H1 (cell line): ENCODE measurements around the gene CENPM.

Experiments
- CREB1 ChIP-seq: IDR thresholded peaks from 2 replicates; pipeline ENCODE4 v1.6.1; 2012; ENCODE audit warnings: inconsistent platforms
- RBBP5 ChIP-seq: IDR thresholded peaks from 2 replicates; pipeline ENCODE4 v1.7.1; 2012; ENCODE audit warnings: low read depth, mild to moderate bottlenecking, inconsistent platforms, low read length, moderate library complexity, borderline replicate concordance
- TAF7 ChIP-seq: optimal IDR thresholded peaks from 2 replicates; pipeline ENCODE3; 2011; ENCODE audit warnings: low read depth, mild to moderate bottlenecking, inconsistent platforms, low read length, moderate library complexity, borderline replicate concordance

DNA sequence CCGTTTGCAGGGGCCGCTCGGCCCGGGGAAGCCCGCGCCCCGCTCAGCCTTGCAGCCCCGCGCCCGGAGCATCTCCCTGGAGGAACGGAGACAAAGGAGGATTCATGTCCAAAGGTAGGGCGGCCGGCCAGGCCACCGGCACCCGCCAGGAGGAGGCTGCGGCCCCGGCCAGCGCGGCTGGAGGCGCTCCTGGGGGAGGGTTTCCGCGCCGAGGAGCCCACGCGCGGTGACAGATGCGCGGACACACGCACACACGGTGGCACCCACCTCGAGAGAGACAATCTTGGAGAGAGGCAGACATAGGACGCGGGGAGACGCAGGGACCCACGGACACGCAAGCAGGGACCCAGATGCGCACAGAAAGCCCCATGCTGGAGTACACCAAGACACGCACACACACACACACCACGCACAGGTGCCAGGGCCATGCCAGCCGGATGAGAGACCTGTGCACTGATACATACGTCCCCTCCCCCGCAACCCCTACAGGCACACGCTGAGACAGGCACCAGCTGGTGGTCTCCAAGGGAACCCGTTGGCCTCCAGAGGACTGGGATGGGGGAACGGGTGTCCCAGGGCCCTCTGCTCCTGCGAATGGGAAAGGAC lies 30.1 kb upstream of the CENPM start:
- TF ChIP-seq CREB1: no peak
- TF ChIP-seq TAF7: no peak
- no peak for TF ChIP-seq RBBP5
